Measurements from ENCODE around the gene LAMA3. TPM values are rescaled to one million over a fixed set of nuclear protein-coding genes. Genes with fewer than 3 reads are reported as not detected.

Gene LAMA3
- total and polyA plus RNA-seq, 2 donors (not counting 3 experiments of a cell fraction or from before 2014, with no cell fraction given), result 2.6 to 12.3 TPM

- CTCF ChIA-PET, result no interaction called here
- no peaks in the 10 kb centered on the region for H3K36me3 ChIP-seq (ENCODE audit: control insufficient read depth in 2 of 2, extremely low read depth in 1 of 2, insufficient read depth in 2 of 2, low read length in 2 of 2)
- H3K9me1 ChIP-seq (replicated peaks; ENCODE audit: control insufficient read depth, extremely low read depth, insufficient read depth, low read length), result no peaks in the 10 kb centered on the region
- H3K9ac ChIP-seq (replicated peaks; ENCODE audit: extremely low read depth, insufficient read depth, low read length), result no peak overlapping the region
- no peak for TF ChIP-seq JUN (IDR thresholded peaks at IDR 0.05; ENCODE audit: borderline replicate concordance, insufficient read depth, insufficient read length, low read depth)
- TF ChIP-seq CTCF (IDR thresholded peaks at IDR 0.05; ENCODE audit: extremely low read depth in 1 of 2, insufficient read depth in 1 of 2, low read depth in 1 of 2, low read length in 2 of 2), result no peak
- TF ChIP-seq FOS (IDR thresholded peaks at IDR 0.05; ENCODE audit: borderline replicate concordance, insufficient read depth, low read length), result no peak
- TF ChIP-seq POLR2A (IDR thresholded peaks at IDR 0.05; ENCODE audit: low read depth, low read length), result no peak
- no peak for TF ChIP-seq MYC (IDR thresholded peaks at IDR 0.05; ENCODE audit: low read depth, low read length)
- no peak for TF ChIP-seq MAX (IDR thresholded peaks at IDR 0.05; ENCODE audit: insufficient read depth, insufficient read length)
- TF ChIP-seq POLR2AphosphoS5 (IDR thresholded peaks at IDR 0.05; ENCODE audit: insufficient read depth, low read depth, low read length), result no peak
- no peak for TF ChIP-seq GATA2 (IDR thresholded peaks at IDR 0.05; ENCODE audit: insufficient read depth, insufficient read length, low read depth, low read length)
- TF ChIP-seq EZH2 (IDR thresholded peaks at IDR 0.05; ENCODE audit: borderline replicate concordance, low read depth, low read length, severe bottlenecking), result no peak
- no peaks in the 10 kb centered on the region for H3K27me3 ChIP-seq (ENCODE audit: control insufficient read depth in 2 of 2, insufficient read depth in 2 of 2, low read length in 2 of 2)
- intact Hi-C loops (cut with micrococcal nuclease) (no loop called here), dilution Hi-C loops (cut with MboI; ENCODE audit: extremely low pct_ligation_motif_present, low sequenced_read_pairs) (no loop called here)
- H2AFZ ChIP-seq (ENCODE audit: low read depth, low read length), result no peak overlapping the region
- H3K4me1 ChIP-seq (ENCODE audit: control insufficient read depth, extremely low read depth, insufficient read depth, low read length), result no peaks in the 10 kb centered on the region
- no peaks in the 10 kb centered on the region for H4K20me1 ChIP-seq (replicated peaks; ENCODE audit: control insufficient read depth, extremely low read depth, insufficient read depth, low read length)
- no peak overlapping the region for H3K4me2 ChIP-seq (ENCODE audit: insufficient read depth, low read length)
- no peaks in the 10 kb centered on the region for H3K9me3 ChIP-seq (replicated peaks; ENCODE audit: control insufficient read depth, insufficient read depth, low read length)
- no TSS peak for BruUV-seq (replicated peaks)
- no peak for FAIRE-seq
- no peak for DNase-seq (ENCODE audit: low read depth, low spot score)
- H3K4me3 ChIP-seq (replicated peaks in 1 of 3; ENCODE audit: insufficient read depth in 1 of 3, low read depth in 1 of 3, low read length in 3 of 3), result no peak overlapping the region
- no peak overlapping the region for H3K27ac ChIP-seq (ENCODE audit: insufficient read depth, low read depth, low read length)
- no peaks in the 10 kb centered on the region for H3K79me2 ChIP-seq (ENCODE audit: control insufficient read depth, insufficient read depth, low read length)
- POLR2A ChIA-PET, result no interaction called here
These were observed 192.5 kb downstream of the LAMA3 start for GRCh38 chr18:23881778-23882177.

All from endothelial cell of umbilical vein (primary cell).